SJCRH30 (cell line): ENCODE data around the gene ZEB1. TPM values are rescaled to one million over a fixed set of nuclear protein-coding genes. Genes with fewer than 3 reads are reported as not detected.

Source experiments
- DNase-seq, 2 experiments: peaks; one replicate each; pipeline ENCODE4 v3.0.0-alpha.2; 2015 to 2020
- H3K27ac ChIP-seq: fragments of 250-450 bp; sonication (Bioruptor Pico); 2 replicates; pipeline ENCODE4 v1.5.1; 2020; ENCODE audit warnings: mild to moderate bottlenecking, moderate library complexity
- H3K27me3 ChIP-seq: fragments of 250-450 bp; sonication (Bioruptor Pico); 2 replicates; pipeline ENCODE4 v1.5.1; 2020; ENCODE audit warnings: mild to moderate bottlenecking, moderate library complexity
- H3K36me3 ChIP-seq: fragments of 250-450 bp; sonication (Bioruptor Pico); 2 replicates; pipeline ENCODE4 v1.5.1; 2020; ENCODE audit warnings: mild to moderate bottlenecking, moderate library complexity
- H3K4me1 ChIP-seq: fragments of 250-450 bp; sonication (Bioruptor Pico); 2 replicates; pipeline ENCODE4 v1.5.1; 2020; ENCODE audit warnings: mild to moderate bottlenecking, moderate library complexity
- H3K4me3 ChIP-seq: fragments of 250-450 bp; sonication (Bioruptor Pico); 2 replicates; pipeline ENCODE4 v1.5.1; 2020; ENCODE audit warnings: mild to moderate bottlenecking, moderate library complexity
- H3K9me3 ChIP-seq: fragments of 250-450 bp; sonication (Bioruptor Pico); replicated peaks from 2 replicates; pipeline ENCODE4 v1.5.1; 2020; ENCODE audit warnings: mild to moderate bottlenecking, moderate library complexity
- total RNA-seq: library from RNA; depleted of rRNA; stranded (reverse); fragments of >200 nt; shearing (Covaris generic); gene quantifications from 2 replicates; pipeline ENCODE4 v1.2.3, GENCODE V29; 2014

ZEB1 gene
- total RNA-seq, 1 experiment from 2014 or later: 77.9 TPM

GRCh38 chr10:31368724-31369123 lies 49.7 kb downstream of the ZEB1 start:
- no peak for DNase-seq
- Histone ChIP-seq H3K9me3 (no peaks in the 10 kb centered on the region), H3K36me3 (peaks cover 8% of the 10 kb centered on the region; the same call in 1 of the 2 replicates), H3K27me3 (no peaks in the 10 kb centered on the region), H3K4me1 (no peaks in the 10 kb centered on the region), H3K27ac (no peak overlapping the region), H3K4me3 (no peak overlapping the region)

DNA sequence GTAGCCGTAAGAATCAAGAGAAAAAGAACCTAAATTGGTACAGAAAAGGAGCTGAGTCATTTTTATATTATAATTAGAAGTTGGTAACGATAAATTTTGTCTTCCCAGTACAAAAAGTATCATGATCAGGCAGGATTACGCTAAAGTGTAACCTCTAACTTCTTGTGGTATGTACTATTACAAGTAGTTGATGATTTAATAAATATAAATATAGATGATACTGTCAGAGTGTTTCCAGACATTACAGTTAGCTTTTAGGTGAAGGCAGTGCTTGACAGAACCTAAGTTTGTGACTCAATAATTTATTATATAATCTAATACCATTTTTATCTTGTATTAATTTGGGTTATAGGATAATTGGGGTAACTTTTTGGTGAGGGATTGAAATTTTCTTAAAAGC lies 53.4 kb downstream of the ZEB1 start:
- no peak for DNase-seq
- Histone ChIP-seq H3K36me3 (peaks cover 9% of the 10 kb centered on the region; the same call in 1 of the 2 replicates), H3K27me3 (no peaks in the 10 kb centered on the region), H3K4me3 (no peak overlapping the region), H3K4me1 (no peaks in the 10 kb centered on the region), H3K9me3 (no peaks in the 10 kb centered on the region), H3K27ac (no peak overlapping the region)

DNA sequence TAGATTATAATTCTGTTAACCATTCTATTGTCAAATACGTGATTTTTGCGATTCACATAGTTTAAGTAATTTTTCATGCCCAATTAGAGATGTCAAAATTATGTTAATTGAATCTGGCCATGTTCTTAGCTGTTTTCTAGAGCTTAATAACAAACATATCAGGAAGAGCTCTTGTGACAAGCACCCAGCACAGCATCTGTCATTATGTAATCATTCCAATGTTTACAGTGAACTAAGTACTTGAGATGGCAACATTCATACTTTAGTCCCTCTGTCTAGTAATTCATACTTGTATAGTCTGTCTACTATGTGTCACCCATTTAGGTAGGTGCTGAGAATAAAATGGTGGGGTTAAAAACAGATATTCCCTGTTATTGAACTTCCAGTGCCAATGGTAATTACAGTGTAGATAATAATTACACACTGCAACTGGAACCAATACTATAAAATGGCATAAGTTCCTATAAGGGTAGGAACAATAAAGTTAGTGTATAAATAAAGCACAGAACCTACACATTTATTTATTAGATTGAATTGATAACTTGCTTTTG lies 55.2 kb downstream of the ZEB1 start:
- H3K9me3 ChIP-seq: no peaks in the 10 kb centered on the region; the same call in 1 of the 2 replicates
- no peaks in the 10 kb centered on the region for H3K27me3 ChIP-seq
- no peaks in the 10 kb centered on the region for H3K4me1 ChIP-seq
- H3K4me3 ChIP-seq: no peak overlapping the region
- DNase-seq: no peak
- H3K36me3 ChIP-seq: 0 out of 2 replicates have a peak, but pooled peaks cover 7% of the 10 kb centered on the region
- H3K27ac ChIP-seq: no peak overlapping the region

DNA sequence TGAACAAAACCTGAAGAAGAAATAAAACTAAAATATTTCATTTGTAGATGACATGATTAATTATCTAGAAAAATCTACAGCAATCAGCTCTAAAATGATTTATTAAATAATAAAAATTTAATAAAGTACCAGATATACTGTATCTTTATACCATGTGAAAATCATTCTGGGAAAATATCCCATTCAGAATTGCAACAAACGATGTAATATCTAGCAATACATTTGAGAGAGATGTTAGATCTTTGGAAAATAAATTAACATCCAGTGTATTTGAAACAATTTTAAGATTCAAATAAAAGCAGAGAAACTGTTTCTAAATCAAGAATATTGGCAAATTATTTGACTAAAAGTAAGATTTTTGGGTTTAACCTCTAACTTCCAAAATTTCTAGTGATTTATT lies 62.2 kb downstream of the ZEB1 start:
- no peak for DNase-seq
- H3K4me1 ChIP-seq: no peaks in the 10 kb centered on the region
- H3K36me3 ChIP-seq: no peaks in the 10 kb centered on the region; the same call in 1 of the 2 replicates
- H3K9me3 ChIP-seq: no peaks in the 10 kb centered on the region; the same call in 1 of the 2 replicates
- H3K27ac ChIP-seq: no peak overlapping the region
- H3K4me3 ChIP-seq: no peak overlapping the region
- H3K27me3 ChIP-seq: no peaks in the 10 kb centered on the region

GRCh38 chr10:31381766-31382316 lies 62.8 kb downstream of the ZEB1 start:
- Histone ChIP-seq H3K36me3 (peaks cover 2% of the 10 kb centered on the region), H3K4me1 (no peaks in the 10 kb centered on the region), H3K27ac (no peak overlapping the region), H3K4me3 (no peak overlapping the region), H3K27me3 (no peaks in the 10 kb centered on the region), H3K9me3 (no peaks in the 10 kb centered on the region; the same call in 1 of the 2 replicates)
- DNase-seq: no peak

DNA sequence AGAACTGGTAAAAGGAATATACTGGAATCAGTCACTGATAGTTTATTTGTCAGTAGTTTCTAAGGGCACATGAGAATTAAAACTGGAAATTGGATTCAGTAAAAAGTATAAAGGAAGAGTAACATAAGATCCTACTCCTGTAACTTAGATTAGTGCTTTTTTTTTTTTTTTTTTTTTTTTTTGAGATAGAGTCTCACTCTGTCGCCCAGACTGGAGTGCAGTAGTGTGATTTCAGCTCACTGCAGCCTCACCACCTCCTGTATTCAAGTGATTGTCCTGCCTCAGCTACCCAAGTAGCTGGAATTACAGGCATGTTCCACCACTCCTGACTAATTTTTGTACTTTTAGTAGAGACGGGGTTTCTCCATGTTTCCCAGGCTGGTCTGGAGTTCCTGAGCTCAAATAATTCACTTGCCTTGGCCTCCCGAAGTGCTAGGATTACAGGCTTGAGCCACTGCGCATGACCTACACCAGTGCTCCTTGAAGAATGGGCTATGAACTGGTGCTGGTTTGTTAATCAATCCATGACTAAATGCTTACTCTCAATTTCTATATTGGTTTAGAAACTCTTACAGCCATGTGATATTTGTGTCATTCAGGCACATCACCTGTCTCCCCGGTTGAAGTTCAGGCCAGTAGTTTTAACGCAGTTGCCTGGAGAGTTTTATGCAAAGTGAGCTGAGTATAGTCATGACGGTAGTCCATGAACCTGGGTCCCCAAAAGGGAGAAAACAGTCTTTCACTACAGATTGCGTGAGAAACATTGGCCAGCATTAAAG lies 65.0 kb downstream of the ZEB1 start:
- DNase-seq: no peak

GRCh38 chr10:31384589-31384949 lies 65.6 kb downstream of the ZEB1 start:
- Histone ChIP-seq H3K4me3 (no peak overlapping the region), H3K36me3 (peaks cover 27% of the 10 kb centered on the region), H3K4me1 (no peaks in the 10 kb centered on the region), H3K9me3 (no peaks in the 10 kb centered on the region), H3K27me3 (no peaks in the 10 kb centered on the region), H3K27ac (no peak overlapping the region)
- DNase-seq: no peak

More for the DNA sequence above, 65.0 kb downstream of the ZEB1 start:
- Histone ChIP-seq H3K27me3 (no peaks in the 10 kb centered on the region), H3K36me3 (peaks cover 22% of the 10 kb centered on the region), H3K27ac (no peak overlapping the region), H3K4me1 (no peaks in the 10 kb centered on the region), H3K9me3 (no peaks in the 10 kb centered on the region), H3K4me3 (no peak overlapping the region)

GRCh38 chr10:31390804-31391203 lies 71.8 kb downstream of the ZEB1 start:
- Histone ChIP-seq H3K4me1 (no peaks in the 10 kb centered on the region), H3K9me3 (no peaks in the 10 kb centered on the region), H3K36me3 (peaks cover 50% of the 10 kb centered on the region), H3K27ac (no peak overlapping the region), H3K27me3 (no peaks in the 10 kb centered on the region), H3K4me3 (no peak overlapping the region)
- DNase-seq: no peak

DNA sequence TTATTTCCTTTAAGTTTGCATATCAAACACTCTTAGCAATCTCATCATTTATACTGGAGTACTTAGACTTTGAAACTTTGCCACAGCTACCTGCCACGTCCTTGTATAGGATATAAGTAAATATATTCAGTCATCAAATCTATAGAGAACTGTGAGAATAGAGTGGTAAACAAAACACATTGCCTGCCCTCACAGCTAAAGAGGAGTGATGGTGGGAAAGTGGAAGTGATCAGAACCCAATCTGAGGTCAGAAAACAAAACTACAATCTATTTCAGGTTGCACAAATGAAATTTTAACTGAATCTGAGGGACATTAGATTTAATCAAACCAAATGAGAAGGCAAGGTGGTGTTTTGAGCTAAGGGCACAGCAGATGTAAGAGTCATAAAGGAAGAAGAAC lies 74.8 kb downstream of the ZEB1 start:
- no peaks in the 10 kb centered on the region for H3K4me1 ChIP-seq
- peaks cover 30% of the 10 kb centered on the region for H3K36me3 ChIP-seq
- DNase-seq: no peak
- H3K4me3 ChIP-seq: no peak overlapping the region
- no peak overlapping the region for H3K27ac ChIP-seq
- no peaks in the 10 kb centered on the region for H3K9me3 ChIP-seq
- H3K27me3 ChIP-seq: no peaks in the 10 kb centered on the region

GRCh38 chr10:31395695-31396094 lies 76.7 kb downstream of the ZEB1 start:
- H3K4me1 ChIP-seq: peaks cover 12% of the 10 kb centered on the region
- H3K36me3 ChIP-seq: peaks cover 12% of the 10 kb centered on the region; the same call in 1 of the 2 replicates
- H3K27me3 ChIP-seq: no peaks in the 10 kb centered on the region
- no peak for DNase-seq
- no peaks in the 10 kb centered on the region for H3K9me3 ChIP-seq
- H3K27ac ChIP-seq: no peak overlapping the region
- no peak overlapping the region for H3K4me3 ChIP-seq

GRCh38 chr10:31396376-31396775 lies 77.4 kb downstream of the ZEB1 start:
- Histone ChIP-seq H3K36me3 (peaks cover 11% of the 10 kb centered on the region; the same call in 1 of the 2 replicates), H3K27me3 (no peaks in the 10 kb centered on the region), H3K27ac (no peak overlapping the region), H3K9me3 (no peaks in the 10 kb centered on the region), H3K4me1 (peaks cover 18% of the 10 kb centered on the region), H3K4me3 (no peak overlapping the region)
- no peak for DNase-seq

GRCh38 chr10:31397852-31398251 lies 78.8 kb downstream of the ZEB1 start:
- DNase-seq: no peak
- H3K27ac ChIP-seq: no peak overlapping the region
- H3K4me1 ChIP-seq: peaks cover 18% of the 10 kb centered on the region
- H3K27me3 ChIP-seq: no peaks in the 10 kb centered on the region
- H3K36me3 ChIP-seq: peaks cover 6% of the 10 kb centered on the region; the same call in 1 of the 2 replicates
- H3K4me3 ChIP-seq: no peak overlapping the region
- H3K9me3 ChIP-seq: no peaks in the 10 kb centered on the region

DNA sequence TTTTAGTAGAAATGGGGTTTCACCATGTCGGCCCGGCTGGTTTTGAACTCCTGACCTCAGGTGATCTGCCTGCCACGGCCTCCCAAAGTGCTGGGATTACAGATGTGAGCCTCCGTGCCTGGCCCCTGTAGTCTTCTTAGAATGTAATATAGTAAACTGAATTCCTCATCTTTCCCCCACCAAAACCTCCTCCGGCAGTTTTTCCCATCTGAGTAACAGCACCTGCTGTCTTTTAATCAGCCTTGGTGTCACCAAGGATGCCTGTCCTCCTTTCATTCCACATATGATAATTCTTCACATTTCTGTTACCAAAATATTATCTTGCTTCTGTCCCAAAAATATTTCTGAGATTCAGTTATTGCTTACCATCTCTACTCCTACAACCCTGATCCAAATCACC lies 80.2 kb downstream of the ZEB1 start:
- H3K4me3 ChIP-seq: no peak overlapping the region
- DNase-seq: peak; percentile 37 to 69
- no peaks in the 10 kb centered on the region for H3K9me3 ChIP-seq
- peaks cover 18% of the 10 kb centered on the region for H3K4me1 ChIP-seq
- peaks cover 10% of the 10 kb centered on the region; the same call in 1 of the 2 replicates for H3K36me3 ChIP-seq
- H3K27ac ChIP-seq: no peak overlapping the region
- no peaks in the 10 kb centered on the region for H3K27me3 ChIP-seq

GRCh38 chr10:31399631-31400030 lies 80.6 kb downstream of the ZEB1 start:
- Histone ChIP-seq H3K4me3 (no peak overlapping the region), H3K4me1 (peaks cover 18% of the 10 kb centered on the region), H3K27me3 (no peaks in the 10 kb centered on the region), H3K36me3 (peaks cover 10% of the 10 kb centered on the region; the same call in 1 of the 2 replicates), H3K27ac (no peak overlapping the region), H3K9me3 (no peaks in the 10 kb centered on the region)
- DNase-seq: peak in 1 of 2 experiments; percentile 34

DNA sequence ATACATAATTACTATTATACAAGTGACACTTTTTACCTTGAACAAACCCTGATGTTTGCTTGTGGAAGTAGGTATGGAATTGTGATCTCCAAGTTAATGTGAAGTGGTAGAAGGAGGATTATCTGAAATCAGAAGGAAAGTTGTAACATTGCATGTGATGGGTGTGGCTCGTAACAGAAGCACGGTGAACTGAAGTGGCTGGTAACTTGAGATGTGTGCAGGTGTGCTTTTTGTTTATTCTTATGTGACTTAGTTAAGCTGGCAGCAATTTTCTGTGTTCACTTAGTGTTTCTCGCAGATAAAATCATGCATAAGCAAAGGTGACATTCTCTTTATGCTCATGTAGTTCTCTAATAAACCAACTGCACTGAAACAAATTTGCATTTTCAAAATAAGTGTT lies 82.3 kb downstream of the ZEB1 start:
- no peak overlapping the region for H3K4me3 ChIP-seq
- 0 out of 2 replicates have a peak, but pooled peaks cover 3% of the 10 kb centered on the region for H3K9me3 ChIP-seq
- peaks cover 18% of the 10 kb centered on the region for H3K4me1 ChIP-seq
- DNase-seq: no peak
- peaks cover 7% of the 10 kb centered on the region; the same call in 1 of the 2 replicates for H3K36me3 ChIP-seq
- H3K27ac ChIP-seq: no peak overlapping the region
- no peaks in the 10 kb centered on the region for H3K27me3 ChIP-seq
